ENCODE data around the gene SCN3A. TPM values are rescaled to one million over a fixed set of nuclear protein-coding genes. Genes with fewer than 3 reads are reported as not detected.

SCN3A gene
- polyA plus RNA-seq, 1 experiment: 0.17 TPM

GRCh38 chr2:165122521-165122920 is 81.3 kb downstream of the SCN3A start:
- TF ChIP-seq CTCF (IDR thresholded peaks at IDR 0.05; ENCODE audit: low read depth, low read length): no peak
- DNase-seq (ENCODE audit: low read depth, low spot score): no peak
- H3K9me3 ChIP-seq (ENCODE audit: control insufficient read depth, insufficient read depth, low read length): no peaks in the 10 kb centered on the region
- ChIA-PET CTCF (interaction anchor here (0.6 kb wide), 1 partner anchor 126 kb away, joined by 3 read pairs; no protein-coding TSS in a partner anchor), POLR2A (no interaction called here)
- no peak overlapping the region for H3K27ac ChIP-seq (ENCODE audit: low read depth, low read length)
- no peak overlapping the region for H3K4me3 ChIP-seq (ENCODE audit: low read depth, low read length)
- no peaks in the 10 kb centered on the region for H3K27me3 ChIP-seq (ENCODE audit: control insufficient read depth, insufficient read depth, low read length)

- H3K4me3 ChIP-seq (ENCODE audit: low read depth, low read length): no peak overlapping the region
- no peaks in the 10 kb centered on the region for H3K9me3 ChIP-seq (ENCODE audit: control insufficient read depth, insufficient read depth, low read length)
- no peak for DNase-seq (ENCODE audit: low read depth, low spot score)
- CTCF ChIA-PET: interaction anchor here (0.9 kb wide), 1 partner anchor 104 kb away, joined by 3 read pairs; no protein-coding TSS in a partner anchor
- POLR2A ChIA-PET: no interaction called here
- no peak overlapping the region for H3K27ac ChIP-seq (ENCODE audit: low read depth, low read length)
- TF ChIP-seq CTCF (IDR thresholded peaks at IDR 0.05; ENCODE audit: low read depth, low read length): no peak
- no peaks in the 10 kb centered on the region for H3K27me3 ChIP-seq (ENCODE audit: control insufficient read depth, insufficient read depth, low read length)
These were observed 82.9 kb downstream of the SCN3A start for GRCh38 chr2:165120740-165121467.

GRCh38 chr2:165115258-165115657 is 88.6 kb downstream of the SCN3A start:
- no peak overlapping the region for H3K4me3 ChIP-seq (ENCODE audit: low read depth, low read length)
- no peak for DNase-seq (ENCODE audit: low read depth, low spot score)
- CTCF ChIA-PET: no interaction called here
- H3K9me3 ChIP-seq (ENCODE audit: control insufficient read depth, insufficient read depth, low read length): no peaks in the 10 kb centered on the region
- H3K27ac ChIP-seq (ENCODE audit: low read depth, low read length): no peak overlapping the region
- TF ChIP-seq CTCF (IDR thresholded peaks at IDR 0.05; ENCODE audit: low read depth, low read length): no peak
- no peaks in the 10 kb centered on the region for H3K27me3 ChIP-seq (ENCODE audit: control insufficient read depth, insufficient read depth, low read length)
- POLR2A ChIA-PET: no interaction called here

GRCh38 chr2:165114346-165114939 is 89.4 kb downstream of the SCN3A start:
- Histone ChIP-seq H3K27ac (ENCODE audit: low read depth, low read length) (no peak overlapping the region), H3K27me3 (ENCODE audit: control insufficient read depth, insufficient read depth, low read length) (no peaks in the 10 kb centered on the region), H3K4me3 (ENCODE audit: low read depth, low read length) (no peak overlapping the region), H3K9me3 (ENCODE audit: control insufficient read depth, insufficient read depth, low read length) (no peaks in the 10 kb centered on the region)
- POLR2A ChIA-PET: no interaction called here
- CTCF ChIA-PET: interaction anchor here (0.5 to 1.7 kb wide), 4 partner anchors 98 to 604 kb away, joined by 3 to 5 read pairs (median 4); no protein-coding TSS in a partner anchor
- DNase-seq (ENCODE audit: low read depth, low spot score): no peak
- TF ChIP-seq CTCF (IDR thresholded peaks at IDR 0.05; ENCODE audit: low read depth, low read length): no peak

GRCh38 chr2:165113414-165113813 is 90.4 kb downstream of the SCN3A start:
- peak; percentile 13 for DNase-seq (ENCODE audit: low read depth, low spot score)
- ChIA-PET POLR2A (no interaction called here), CTCF (interaction anchor here (1.3 to 1.7 kb wide), 2 partner anchors 97 to 180 kb away, joined by 4 to 5 read pairs; no protein-coding TSS in a partner anchor)
- Histone ChIP-seq H3K4me3 (ENCODE audit: low read depth, low read length) (no peak overlapping the region), H3K9me3 (ENCODE audit: control insufficient read depth, insufficient read depth, low read length) (no peaks in the 10 kb centered on the region), H3K27ac (ENCODE audit: low read depth, low read length) (no peak overlapping the region), H3K27me3 (ENCODE audit: control insufficient read depth, insufficient read depth, low read length) (no peaks in the 10 kb centered on the region)
- TF ChIP-seq CTCF (IDR thresholded peaks at IDR 0.05; ENCODE audit: low read depth, low read length): no peak
